Panc1 (cell line): ENCODE data around the gene USP24. TPM values are rescaled to one million over a fixed set of nuclear protein-coding genes. Genes with fewer than 3 reads are reported as not detected.

Experiments
- ATAC-seq: fragments of 200-7000 bp; cut with Tn5 transposase; 2 replicates; pipeline ENCODE4 v1.9.1; 2020; ENCODE audit warnings: mild to moderate bottlenecking, moderate library complexity
- BruUV-seq: library from RNA; stranded (reverse); fragments of 400-500 nt; replicated peaks from 2 replicates; lab custom pipeline; 2021; lab: Mats Ljungman, UMichigan
- CTCF ChIA-PET: fragments of 300-600 bp; sonication (Branson Sonifier 250); formaldehyde crosslinking; loops from one replicate; lab custom pipeline; 2022; ENCODE audit warnings: antibody characterized with exemption; lab: Charles Lee
- POLR2A ChIA-PET: fragments of 300-600 bp; sonication (Branson Sonifier 250); formaldehyde crosslinking; loops from one replicate; lab custom pipeline; 2022; ENCODE audit warnings: antibody characterized with exemption; lab: Charles Lee
- DNase-seq: peaks from one replicate; pipeline ENCODE4 v3.0.0-alpha.2; 2010; ENCODE audit warnings: low read depth, low spot score
- H3K27ac ChIP-seq: 2 replicates; pipeline ENCODE4 v1.5.1; 2011; ENCODE audit warnings: mild to moderate bottlenecking, low read length, inconsistent platforms
- H3K27me3 ChIP-seq: fragments of 200-500 bp; sonication (Bioruptor generic); 2 replicates; pipeline ENCODE4 v1.6.0; 2014; ENCODE audit warnings: low read length, inconsistent platforms; ENCODE audit not compliant: control insufficient read depth, insufficient read depth
- H3K36me3 ChIP-seq: fragments of 200-500 bp; sonication (Bioruptor generic); 2 replicates; pipeline ENCODE4 v1.5.1; 2014; ENCODE audit warnings: inconsistent platforms, mild to moderate bottlenecking, low read length, moderate library complexity; ENCODE audit not compliant: control insufficient read depth, insufficient read depth
- H3K4me1 ChIP-seq: 2 replicates; pipeline ENCODE4 v1.5.1; 2011; ENCODE audit warnings: inconsistent platforms, mild to moderate bottlenecking, low read length, moderate library complexity; ENCODE audit not compliant: control insufficient read depth, insufficient read depth
- H3K4me3 ChIP-seq, 2 experiments: 2 replicates each; pipeline ENCODE4 v1.5.1; 2011 to 2012; ENCODE audit warnings: low read depth in 2 of 2, low read length in 2 of 2, mild to moderate bottlenecking in 2 of 2, inconsistent platforms in 1 of 2, moderate library complexity in 1 of 2
- H3K9me3 ChIP-seq: fragments of 200-500 bp; sonication (Bioruptor generic); 2 replicates; pipeline ENCODE4 v1.5.1; 2014; ENCODE audit warnings: low read depth, mild to moderate bottlenecking, inconsistent platforms, low read length, moderate library complexity; ENCODE audit not compliant: control insufficient read depth, insufficient read depth
- CTCF ChIP-seq: fragments of 450-650 bp; IDR thresholded peaks from 2 replicates; pipeline ENCODE4 v1.5.1; 2017; ENCODE audit warnings: mild to moderate bottlenecking
- POLR2AphosphoS5 ChIP-seq: IDR thresholded peaks from 2 replicates; pipeline ENCODE4 v1.6.1; 2012; ENCODE audit warnings: mild to moderate bottlenecking, low read depth, low read length, moderate library complexity
- SIN3A ChIP-seq: IDR thresholded peaks from 2 replicates; pipeline ENCODE4 v1.6.1; 2012; ENCODE audit warnings: low read depth, mild to moderate bottlenecking, low read length, moderate library complexity, borderline replicate concordance; ENCODE audit not compliant: insufficient read depth
- TCF7L2 ChIP-seq: IDR thresholded peaks from 2 replicates; pipeline ENCODE4 v1.6.1; 2011; ENCODE audit warnings: mild to moderate bottlenecking, low read depth, low read length, inconsistent platforms
- in situ Hi-C: cut with HindIII; loops from 2 replicates; pipeline ENCODE4 v1.10.0; 2016; ENCODE audit warnings: low sequenced_read_pairs, low pct_unique_long_range_greater_than_20kb
- intact Hi-C: fragments of 100-400 bp; cut with micrococcal nuclease; formaldehyde crosslinking; loops from one replicate; pipeline ENCODE4 v1.10.0; 2022; ENCODE audit not compliant: unreplicated experiment
- total RNA-seq: library from RNA; stranded (reverse); gene quantifications from one replicate; pipeline ENCODE4 v1.2.1, GENCODE V29; 2021; ENCODE audit not compliant: unreplicated experiment
- TF ChIP-seq, protein P1 (sequence below), 2 experiments: IDR thresholded peaks; 2 replicates each; pipeline ENCODE4 v1.6.1; 2011 to 2012; ENCODE audit warnings: low read depth in 2 of 2, control low read depth in 1 of 2, low read length in 1 of 2, mild to moderate bottlenecking in 1 of 2, moderate library complexity in 1 of 2; ENCODE audit not compliant: insufficient read depth in 1 of 2

Gene USP24
- total RNA-seq, 1 experiment from 2014 or later: 52.2 TPM

- no peaks in the 10 kb centered on the region for H3K27me3 ChIP-seq
- in situ Hi-C loops (no loop called here), intact Hi-C loops (loop anchor here (5.0 kb wide), 1 partner anchor 70 kb away; no protein-coding TSS in a partner anchor)
- H3K36me3 ChIP-seq: no peaks in the 10 kb centered on the region; the same call in 1 of the 2 replicates
- CTCF ChIA-PET: interaction anchor here (1.4 kb wide), 1 partner anchor 65 kb away, joined by 6 read pairs; no protein-coding TSS in a partner anchor
- TF ChIP-seq, protein P1, sequence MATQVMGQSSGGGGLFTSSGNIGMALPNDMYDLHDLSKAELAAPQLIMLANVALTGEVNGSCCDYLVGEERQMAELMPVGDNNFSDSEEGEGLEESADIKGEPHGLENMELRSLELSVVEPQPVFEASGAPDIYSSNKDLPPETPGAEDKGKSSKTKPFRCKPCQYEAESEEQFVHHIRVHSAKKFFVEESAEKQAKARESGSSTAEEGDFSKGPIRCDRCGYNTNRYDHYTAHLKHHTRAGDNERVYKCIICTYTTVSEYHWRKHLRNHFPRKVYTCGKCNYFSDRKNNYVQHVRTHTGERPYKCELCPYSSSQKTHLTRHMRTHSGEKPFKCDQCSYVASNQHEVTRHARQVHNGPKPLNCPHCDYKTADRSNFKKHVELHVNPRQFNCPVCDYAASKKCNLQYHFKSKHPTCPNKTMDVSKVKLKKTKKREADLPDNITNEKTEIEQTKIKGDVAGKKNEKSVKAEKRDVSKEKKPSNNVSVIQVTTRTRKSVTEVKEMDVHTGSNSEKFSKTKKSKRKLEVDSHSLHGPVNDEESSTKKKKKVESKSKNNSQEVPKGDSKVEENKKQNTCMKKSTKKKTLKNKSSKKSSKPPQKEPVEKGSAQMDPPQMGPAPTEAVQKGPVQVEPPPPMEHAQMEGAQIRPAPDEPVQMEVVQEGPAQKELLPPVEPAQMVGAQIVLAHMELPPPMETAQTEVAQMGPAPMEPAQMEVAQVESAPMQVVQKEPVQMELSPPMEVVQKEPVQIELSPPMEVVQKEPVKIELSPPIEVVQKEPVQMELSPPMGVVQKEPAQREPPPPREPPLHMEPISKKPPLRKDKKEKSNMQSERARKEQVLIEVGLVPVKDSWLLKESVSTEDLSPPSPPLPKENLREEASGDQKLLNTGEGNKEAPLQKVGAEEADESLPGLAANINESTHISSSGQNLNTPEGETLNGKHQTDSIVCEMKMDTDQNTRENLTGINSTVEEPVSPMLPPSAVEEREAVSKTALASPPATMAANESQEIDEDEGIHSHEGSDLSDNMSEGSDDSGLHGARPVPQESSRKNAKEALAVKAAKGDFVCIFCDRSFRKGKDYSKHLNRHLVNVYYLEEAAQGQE (IDR thresholded peaks at IDR 0.05; ENCODE audit: insufficient read depth in 1 of 2, low read depth in 2 of 2, low read length in 1 of 2): no peak
- no peak for TF ChIP-seq TCF7L2
- no peak for TF ChIP-seq POLR2AphosphoS5
- no peak for TF ChIP-seq SIN3A
- TF ChIP-seq CTCF: no peak
- H3K9me3 ChIP-seq: no peaks in the 10 kb centered on the region
- peak overlapping the region; percentile 87 for H3K27ac ChIP-seq
- H3K4me1 ChIP-seq: peaks cover 52% of the 10 kb centered on the region
- POLR2A ChIA-PET: no interaction called here
- DNase-seq: no peak
- BruUV-seq: no TSS peak
- peak overlapping the region; percentile 69 to 86 for H3K4me3 ChIP-seq
- no peak for ATAC-seq
These were observed 2.6 kb downstream of the USP24 start for GRCh38 chr1:55212349-55213150.

DNA sequence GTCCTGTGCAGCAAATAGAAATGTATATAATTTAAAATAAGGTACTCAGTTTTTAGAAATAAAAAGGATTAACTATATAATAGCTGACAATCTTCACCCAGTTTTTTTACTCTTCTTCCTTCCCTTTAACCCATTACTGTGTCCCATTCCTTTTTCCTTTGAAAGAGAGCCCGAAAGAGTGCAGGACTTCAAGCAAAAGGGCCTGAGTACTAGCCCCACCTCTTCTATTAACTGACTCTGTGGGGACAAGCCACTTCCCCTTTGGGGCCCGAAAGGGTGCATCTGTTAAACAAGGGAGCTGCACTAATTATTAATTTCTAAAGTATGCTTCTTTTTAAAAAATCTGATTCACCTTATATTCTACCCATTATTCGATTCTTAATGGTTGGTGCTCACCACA, 3.3 kb downstream of the USP24 start:
- Histone ChIP-seq H3K27me3 (no peaks in the 10 kb centered on the region), H3K9me3 (no peaks in the 10 kb centered on the region), H3K36me3 (no peaks in the 10 kb centered on the region; the same call in 1 of the 2 replicates), H3K4me3 (peak overlapping the region; percentile 69 to 86; a peak in 3 of 4 replicates), H3K27ac (peak overlapping the region; percentile 87), H3K4me1 (peaks cover 45% of the 10 kb centered on the region)
- ATAC-seq (no peak), DNase-seq (no peak)
- POLR2A ChIA-PET: no interaction called here
- in situ Hi-C loops: no loop called here
- BruUV-seq: no TSS peak
- CTCF ChIA-PET: interaction anchor here (1.4 kb wide), 1 partner anchor 66 kb away, joined by 6 read pairs; no protein-coding TSS in a partner anchor
- intact Hi-C loops: loop anchor here (5.0 kb wide), 1 partner anchor 70 kb away; no protein-coding TSS in a partner anchor
- TF ChIP-seq, protein P1 (IDR thresholded peaks at IDR 0.05; ENCODE audit: insufficient read depth in 1 of 2, low read depth in 2 of 2, low read length in 1 of 2): no peak
- TF ChIP-seq CTCF (no peak), TCF7L2 (no peak), SIN3A (no peak), POLR2AphosphoS5 (no peak)
